Measurements from ENCODE around the gene FBL. TPM values are rescaled to one million over a fixed set of nuclear protein-coding genes. Genes with fewer than 3 reads are reported as not detected.

The FBL gene
- total and polyA plus RNA-seq, 2 of the 13 experiments (the other 11 are each of a cell fraction or from before 2014, with no cell fraction given): 153 to 468 TPM

- no peak for TF ChIP-seq AKAP8 (CRISPR knock-in tag; IDR thresholded peaks at IDR 0.05)
- no peak for TF ChIP-seq ZZZ3 (CRISPR knock-in tag; IDR thresholded peaks at IDR 0.05; ENCODE audit: borderline replicate concordance)
- no peak for TF ChIP-seq HOXA5 (CRISPR knock-in tag; IDR thresholded peaks at IDR 0.05)
- TF ChIP-seq BORCS8-MEF2B (CRISPR knock-in tag; IDR thresholded peaks at IDR 0.05): no peak
- TF ChIP-seq TEAD3 (CRISPR knock-in tag; optimal IDR thresholded peaks at IDR 0.05; ENCODE audit: borderline replicate concordance): no peak
- TF ChIP-seq TBX2 (CRISPR knock-in tag; IDR thresholded peaks at IDR 0.05; ENCODE audit: borderline replicate concordance): peak; percentile 24; the same call in 1 of the 2 replicates
- no peak for TF ChIP-seq ZNF629 (CRISPR knock-in tag; conservative IDR thresholded peaks at IDR 0.05)
- no peak for TF ChIP-seq ZNF652 (CRISPR knock-in tag; IDR thresholded peaks at IDR 0.05; ENCODE audit: borderline replicate concordance, low read depth)
- TF ChIP-seq PAXIP1 (CRISPR knock-in tag; conservative IDR thresholded peaks at IDR 0.05): no peak
- TF ChIP-seq ZNF609 (CRISPR knock-in tag; IDR thresholded peaks at IDR 0.05; ENCODE audit: borderline replicate concordance): no peak
- no peak for TF ChIP-seq TERF1 (CRISPR knock-in tag; IDR thresholded peaks at IDR 0.05)
- TF ChIP-seq ZNF768 (CRISPR knock-in tag; IDR thresholded peaks at IDR 0.05): no peak
- no peak for TF ChIP-seq SRSF9 (IDR thresholded peaks at IDR 0.05; ENCODE audit: borderline replicate concordance, insufficient read depth, low read depth, low read length, poor library complexity, severe bottlenecking)
- no peak for TF ChIP-seq TFAP4 (IDR thresholded peaks at IDR 0.05; ENCODE audit: borderline replicate concordance, low read depth)
- no peak for TF ChIP-seq RARG (CRISPR knock-in tag; IDR thresholded peaks at IDR 0.05; ENCODE audit: low read depth)
Measured at GRCh38 chr19:39846678-39847486, 703 bp upstream of the FBL start (continued).
